SK-N-SH (cell line): Measurements from ENCODE around the gene TBC1D16. TPM values are rescaled to one million over a fixed set of nuclear protein-coding genes. Genes with fewer than 3 reads are reported as not detected.

Experiments used
- CTCF ChIA-PET: fragments of 300-600, 350-600 bp; formaldehyde crosslinking; extraction: SDS; loops from one replicate; lab custom pipeline; 2021; lab: Yijun Ruan, JAX
- POLR2A ChIA-PET: fragments of 350-600 bp; sonication (Branson Sonifier 250); formaldehyde crosslinking; extraction: SDS; loops from one replicate; lab custom pipeline; 2020; ENCODE audit warnings: antibody characterized with exemption, inconsistent platforms; lab: Yijun Ruan, JAX
- DNase-seq: peaks from one replicate; pipeline ENCODE4 v3.0.0; 2012
- H2AFZ ChIP-seq: fragments of 200-600 bp; sonication (generic); 2 replicates; pipeline ENCODE4 v1.8.1; 2016; ENCODE audit warnings: antibody characterized with exemption, mild to moderate bottlenecking, low read depth
- H3F3A ChIP-seq: fragments of 200-600 bp; sonication (generic); replicated peaks from 2 replicates; pipeline ENCODE3; 2016; ENCODE audit warnings: antibody characterized with exemption, mild to moderate bottlenecking; ENCODE audit not compliant: insufficient read depth
- H3K27ac ChIP-seq, 2 experiments: fragments of 200-500 bp in 1 of 2; fragments of 200-600 bp in 1 of 2; sonication (Bioruptor generic) in 1 of 2; sonication (generic), shearing (Covaris generic) in 1 of 2; 2 replicates each; pipeline versions ENCODE4 v1.5.1 to v1.6.1; 2014 to 2016; ENCODE audit warnings: low read depth in 2 of 2, inconsistent platforms in 1 of 2, low read length in 1 of 2, mild to moderate bottlenecking in 1 of 2, mixed read lengths in 1 of 2
- H3K27me3 ChIP-seq: fragments of 200-600 bp; sonication (generic), shearing (Covaris generic); 2 replicates; pipeline ENCODE4 v1.6.1; 2016; ENCODE audit warnings: mixed run types; ENCODE audit not compliant: insufficient read depth
- H3K36me3 ChIP-seq, 2 experiments: fragments of 200-500 bp in 1 of 2; fragments of 200-600 bp in 1 of 2; sonication (Bioruptor generic) in 1 of 2; sonication (generic) in 1 of 2; replicated peaks in 1 of 2; 2 replicates each; pipeline versions ENCODE3 to v1.5.1; 2014 to 2016; ENCODE audit warnings: low read length in 1 of 2, mild to moderate bottlenecking in 1 of 2; ENCODE audit not compliant: insufficient read depth in 2 of 2, control insufficient read depth in 1 of 2
- H3K4me1 ChIP-seq, 2 experiments: fragments of 200-500 bp in 1 of 2; fragments of 200-600 bp in 1 of 2; sonication (Bioruptor generic) in 1 of 2; sonication (generic), shearing (Covaris generic) in 1 of 2; 2 replicates each; pipeline versions ENCODE4 v1.5.1 to v1.6.1; 2014 to 2016; ENCODE audit warnings: low read depth in 1 of 2, low read length in 1 of 2, mixed run types in 1 of 2; ENCODE audit not compliant: insufficient read depth in 2 of 2, control insufficient read depth in 1 of 2
- H3K4me2 ChIP-seq: fragments of 200-600 bp; sonication (generic), shearing (Covaris generic); 2 replicates; pipeline ENCODE4 v1.6.1; 2017; ENCODE audit warnings: mixed run types
- H3K4me3 ChIP-seq, 2 experiments: fragments of 200-500 bp in 1 of 2; fragments of 200-600 bp in 1 of 2; sonication (Bioruptor generic) in 1 of 2; sonication (generic), shearing (Covaris generic) in 1 of 2; 2 replicates each; pipeline versions ENCODE4 v1.5.1 to v1.8.1; 2014 to 2016; ENCODE audit warnings: low read depth in 2 of 2, inconsistent platforms in 1 of 2, low read length in 1 of 2, mild to moderate bottlenecking in 1 of 2, mixed read lengths in 1 of 2, moderate library complexity in 1 of 2
- H3K79me2 ChIP-seq: fragments of 200-600 bp; sonication (generic); 2 replicates; pipeline ENCODE4 v1.8.1; 2017; ENCODE audit warnings: mild to moderate bottlenecking; ENCODE audit not compliant: insufficient read depth
- H3K9ac ChIP-seq: fragments of 200-600 bp; sonication (generic); 2 replicates; pipeline ENCODE4 v1.6.1; 2017; ENCODE audit warnings: mixed run types
- H3K9me2 ChIP-seq: fragments of 200-600 bp; sonication (generic); 2 replicates; pipeline ENCODE4 v1.6.1; 2017; ENCODE audit warnings: mixed run types
- H3K9me3 ChIP-seq: fragments of 200-600 bp; sonication (generic); 2 replicates; pipeline ENCODE4 v1.6.1; 2017; ENCODE audit warnings: mixed run types, mild to moderate bottlenecking, moderate library complexity
- H4K20me1 ChIP-seq: fragments of 200-600 bp; sonication (generic); 2 replicates; pipeline ENCODE4 v1.6.1; 2017; ENCODE audit warnings: mild to moderate bottlenecking, mixed run types; ENCODE audit not compliant: insufficient read depth
- CHD2 ChIP-seq: fragments of 150-350 bp; IDR thresholded peaks from 2 replicates; pipeline ENCODE4 v1.6.1; 2018; ENCODE audit warnings: low read length; ENCODE audit not compliant: partially characterized antibody
- FOXJ3 ChIP-seq: sonication (generic); formaldehyde crosslinking; IDR thresholded peaks from 2 replicates; pipeline ENCODE4 v1.5.1; 2020; ENCODE audit warnings: mild to moderate bottlenecking, missing genetic modification reagents
- JUND ChIP-seq: IDR thresholded peaks from 2 replicates; pipeline ENCODE4 v1.4.0; 2012
- MXI1 ChIP-seq: IDR thresholded peaks from 2 replicates; pipeline ENCODE4 v1.6.1; 2012; ENCODE audit warnings: mild to moderate bottlenecking, low read depth, low read length, improper control_type of control experiment
- NFIC ChIP-seq: IDR thresholded peaks from 2 replicates; pipeline ENCODE4 v1.4.0; 2012; ENCODE audit warnings: borderline replicate concordance
- POLR2AphosphoS5 ChIP-seq: IDR thresholded peaks from 2 replicates; pipeline ENCODE4 v1.6.1; 2012; ENCODE audit warnings: low read depth, low read length
- RAD21 ChIP-seq: IDR thresholded peaks from 2 replicates; pipeline ENCODE4 v1.6.1; 2012; ENCODE audit warnings: mild to moderate bottlenecking, low read length
- RCOR1 ChIP-seq: fragments of 150-350 bp; IDR thresholded peaks from 2 replicates; pipeline ENCODE4 v1.6.1; 2017; ENCODE audit warnings: antibody characterized with exemption, low read length
- SIN3A ChIP-seq: IDR thresholded peaks from 2 replicates; pipeline ENCODE4 v1.6.1; 2012; ENCODE audit warnings: low read depth, mild to moderate bottlenecking, low read length, moderate library complexity, borderline replicate concordance
- SMC3 ChIP-seq: IDR thresholded peaks from 2 replicates; pipeline ENCODE4 v1.6.1; 2012; ENCODE audit warnings: low read depth, low read length, improper control_type of control experiment
- TAF1 ChIP-seq: IDR thresholded peaks from 2 replicates; pipeline ENCODE4 v1.6.1; 2012; ENCODE audit warnings: low read depth, mild to moderate bottlenecking, low read length, moderate library complexity, borderline replicate concordance
- TCF12 ChIP-seq: IDR thresholded peaks from 2 replicates; pipeline ENCODE4 v1.4.0; 2012
- TEAD4 ChIP-seq: IDR thresholded peaks from 2 replicates; pipeline ENCODE4 v1.4.0; 2012; ENCODE audit warnings: mild to moderate bottlenecking, borderline replicate concordance; ENCODE audit not compliant: insufficient read depth
- YY1 ChIP-seq: IDR thresholded peaks from 2 replicates; pipeline ENCODE4 v1.4.0; 2012; ENCODE audit warnings: low read depth, mild to moderate bottlenecking
- WGBS: methylation state at CpG from one replicate; pipeline ENCODE4 v1.1.6; 2017; ENCODE audit warnings: low lambda C conversion rate; 5-methylcytosine and 5-hydroxymethylcytosine counted together
- polyA plus RNA-seq, 3 experiments: library from polyadenylated mRNA; depleted of rRNA; stranded (reverse); fragments of >200 nt; gene quantifications; 2 replicates each; pipeline ENCODE4 v1.2.3, GENCODE V29; 2012
- TF ChIP-seq, protein P1 (sequence below): fragments of 200-600 bp; sonication (generic); IDR thresholded peaks from 2 replicates; pipeline ENCODE4 v1.6.1; 2017; ENCODE audit warnings: antibody characterized with exemption, mild to moderate bottlenecking, moderate library complexity
- TF ChIP-seq, protein P2 (sequence below): IDR thresholded peaks from 2 replicates; pipeline ENCODE4 v1.6.1; 2012; ENCODE audit warnings: mild to moderate bottlenecking, low read depth, low read length, moderate library complexity
- TF ChIP-seq, protein P3 (sequence below): IDR thresholded peaks from 2 replicates; pipeline ENCODE4 v1.4.0; 2012; ENCODE audit warnings: low read depth

The TBC1D16 gene
- polyA plus RNA-seq, 1 of the 3 experiments (the other 2 are of a cell fraction), result 14.5 TPM

DNA sequence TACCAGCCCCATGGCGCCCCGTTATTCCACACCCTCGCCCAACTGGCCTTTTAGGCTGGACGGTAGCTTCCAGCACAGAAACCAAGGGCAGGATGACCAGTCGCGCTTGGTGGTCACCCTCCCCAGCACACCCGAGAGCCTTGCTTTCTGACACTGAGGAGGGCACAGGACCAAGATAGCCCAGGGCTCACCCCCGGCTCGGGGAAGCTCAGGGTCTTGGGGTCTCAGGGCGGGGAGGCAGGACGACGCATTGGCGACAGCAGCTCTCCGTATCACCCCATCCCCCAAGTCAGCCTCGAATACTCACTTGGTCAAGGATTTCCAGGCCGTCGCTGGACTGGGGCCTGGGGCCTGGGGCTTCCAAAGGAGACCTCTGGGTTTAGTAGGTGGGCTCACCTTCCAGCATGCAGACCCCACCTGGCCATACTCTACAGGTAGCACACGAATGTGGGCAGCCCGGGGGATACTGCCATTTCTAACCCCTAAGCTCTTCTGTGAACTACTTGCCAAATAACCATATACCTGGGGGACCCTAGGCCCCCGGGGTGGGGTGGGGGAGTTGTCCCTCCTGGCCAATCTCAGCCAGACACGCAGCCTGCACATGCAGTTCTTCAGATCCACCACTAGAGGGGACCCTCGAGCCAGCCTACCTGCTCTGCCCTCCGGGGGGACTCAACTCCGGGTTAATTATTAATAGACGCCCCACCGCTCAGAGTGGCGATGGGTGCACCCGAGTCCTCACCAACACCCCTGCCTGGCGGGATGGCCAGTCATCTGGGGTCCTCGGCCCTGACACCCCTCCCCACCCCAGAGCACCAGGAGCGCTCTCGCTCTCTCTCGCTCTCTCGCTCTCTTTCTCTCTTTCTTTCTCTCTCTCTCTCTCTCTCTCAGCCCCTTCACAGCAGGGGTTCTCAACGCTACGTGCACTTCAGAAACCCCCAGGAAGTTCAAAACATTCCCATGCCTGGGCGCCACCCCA lies 30.0 kb downstream of the TBC1D16 start:
- no peaks in the 10 kb centered on the region for H3K27me3 ChIP-seq
- H3K4me1 ChIP-seq, result peaks cover 0 to 5% of the 10 kb centered on the region in 2 experiments; a peak in 1 of 4 replicates
- peaks cover 8 to 18% of the 10 kb centered on the region in 2 experiments for H3K36me3 ChIP-seq
- H4K20me1 ChIP-seq, result peaks cover 35% of the 10 kb centered on the region
- WGBS, result 54% methylated on average over 37 of the region's 37 CpGs
- TF ChIP-seq, protein P1, sequence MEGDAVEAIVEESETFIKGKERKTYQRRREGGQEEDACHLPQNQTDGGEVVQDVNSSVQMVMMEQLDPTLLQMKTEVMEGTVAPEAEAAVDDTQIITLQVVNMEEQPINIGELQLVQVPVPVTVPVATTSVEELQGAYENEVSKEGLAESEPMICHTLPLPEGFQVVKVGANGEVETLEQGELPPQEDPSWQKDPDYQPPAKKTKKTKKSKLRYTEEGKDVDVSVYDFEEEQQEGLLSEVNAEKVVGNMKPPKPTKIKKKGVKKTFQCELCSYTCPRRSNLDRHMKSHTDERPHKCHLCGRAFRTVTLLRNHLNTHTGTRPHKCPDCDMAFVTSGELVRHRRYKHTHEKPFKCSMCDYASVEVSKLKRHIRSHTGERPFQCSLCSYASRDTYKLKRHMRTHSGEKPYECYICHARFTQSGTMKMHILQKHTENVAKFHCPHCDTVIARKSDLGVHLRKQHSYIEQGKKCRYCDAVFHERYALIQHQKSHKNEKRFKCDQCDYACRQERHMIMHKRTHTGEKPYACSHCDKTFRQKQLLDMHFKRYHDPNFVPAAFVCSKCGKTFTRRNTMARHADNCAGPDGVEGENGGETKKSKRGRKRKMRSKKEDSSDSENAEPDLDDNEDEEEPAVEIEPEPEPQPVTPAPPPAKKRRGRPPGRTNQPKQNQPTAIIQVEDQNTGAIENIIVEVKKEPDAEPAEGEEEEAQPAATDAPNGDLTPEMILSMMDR, result peak; percentile 97
- TF ChIP-seq RAD21, result peak; percentile 75
- no peak for TF ChIP-seq POLR2AphosphoS5
- no peak for TF ChIP-seq TCF12
- peak; percentile 34 for TF ChIP-seq CHD2
- TF ChIP-seq SMC3, result peak; percentile 42; the same call in 1 of the 2 replicates
- TF ChIP-seq TAF1, result no peak
- TF ChIP-seq, all 33 proteins: peak for 4
- Histone ChIP-seq H3K27ac (no peak overlapping the region), H3F3A (no peaks in the 10 kb centered on the region), H3K9me3 (no peaks in the 10 kb centered on the region), H3K9ac (no peak overlapping the region), H3K9me2 (no peaks in the 10 kb centered on the region), H2AFZ (no peak overlapping the region), H3K79me2 (peaks cover 11% of the 10 kb centered on the region; the same call in 1 of the 2 replicates), H3K4me3 (no peak overlapping the region), H3K4me2 (no peak overlapping the region)
- peak; percentile 96 for DNase-seq
- ChIA-PET POLR2A (no interaction called here), CTCF (interaction anchor here (0.6 to 12.1 kb wide), 64 partner anchors 7 to 940 kb away, joined by 3 to 209 read pairs (median 4); partner anchors contain the start of genes CBX4, ENDOV and GAA)

DNA sequence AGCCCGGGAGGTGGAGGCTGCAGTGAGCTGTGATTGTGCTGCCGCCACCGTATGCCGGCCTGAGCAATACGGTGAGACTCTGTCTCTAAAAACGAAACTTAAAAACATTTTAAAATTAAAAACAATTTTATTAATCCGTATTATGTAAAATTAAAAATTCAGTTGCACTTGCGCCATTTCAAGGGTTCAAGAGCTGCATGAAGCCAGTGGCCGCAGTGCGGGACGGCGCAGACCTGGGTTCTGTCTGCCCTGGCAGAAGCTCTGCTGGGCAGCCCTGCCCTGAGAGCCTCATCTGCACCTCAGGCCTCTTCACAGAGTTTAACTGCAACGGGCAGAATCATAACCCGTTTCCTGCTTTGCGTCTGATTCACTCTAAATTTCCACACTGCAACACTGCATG lies 31.7 kb downstream of the TBC1D16 start:
- WGBS, result 95% methylated on average over 15 of the region's 15 CpGs
- Histone ChIP-seq H3K27ac (no peak overlapping the region), H3K9me2 (no peaks in the 10 kb centered on the region), H3K9me3 (no peaks in the 10 kb centered on the region), H4K20me1 (peaks cover 32% of the 10 kb centered on the region), H3K9ac (no peak overlapping the region), H3K4me1 (peaks cover 0 to 5% of the 10 kb centered on the region in 2 experiments; a peak in 1 of 4 replicates), H3K36me3 (peaks cover 6 to 8% of the 10 kb centered on the region in 2 experiments), H3K4me2 (no peak overlapping the region), H3K79me2 (peaks cover 11% of the 10 kb centered on the region; the same call in 1 of the 2 replicates), H3F3A (no peaks in the 10 kb centered on the region), H3K27me3 (no peaks in the 10 kb centered on the region), H3K4me3 (no peak overlapping the region), H2AFZ (no peak overlapping the region)
- POLR2A ChIA-PET, result no interaction called here
- no peak for DNase-seq
- CTCF ChIA-PET, result interaction anchor here (1.4 to 12.1 kb wide), 11 partner anchors 14 to 296 kb away, joined by 3 to 209 read pairs (median 12); partner anchors contain the start of gene CBX4
- TF ChIP-seq YY1 (no peak), RCOR1 (no peak), TAF1 (no peak), NFIC (no peak), CHD2 (no peak), MXI1 (no peak), JUND (no peak), SIN3A (no peak), FOXJ3 (CRISPR knock-in tag) (no peak), TEAD4 (no peak)
- TF ChIP-seq, protein P2, sequence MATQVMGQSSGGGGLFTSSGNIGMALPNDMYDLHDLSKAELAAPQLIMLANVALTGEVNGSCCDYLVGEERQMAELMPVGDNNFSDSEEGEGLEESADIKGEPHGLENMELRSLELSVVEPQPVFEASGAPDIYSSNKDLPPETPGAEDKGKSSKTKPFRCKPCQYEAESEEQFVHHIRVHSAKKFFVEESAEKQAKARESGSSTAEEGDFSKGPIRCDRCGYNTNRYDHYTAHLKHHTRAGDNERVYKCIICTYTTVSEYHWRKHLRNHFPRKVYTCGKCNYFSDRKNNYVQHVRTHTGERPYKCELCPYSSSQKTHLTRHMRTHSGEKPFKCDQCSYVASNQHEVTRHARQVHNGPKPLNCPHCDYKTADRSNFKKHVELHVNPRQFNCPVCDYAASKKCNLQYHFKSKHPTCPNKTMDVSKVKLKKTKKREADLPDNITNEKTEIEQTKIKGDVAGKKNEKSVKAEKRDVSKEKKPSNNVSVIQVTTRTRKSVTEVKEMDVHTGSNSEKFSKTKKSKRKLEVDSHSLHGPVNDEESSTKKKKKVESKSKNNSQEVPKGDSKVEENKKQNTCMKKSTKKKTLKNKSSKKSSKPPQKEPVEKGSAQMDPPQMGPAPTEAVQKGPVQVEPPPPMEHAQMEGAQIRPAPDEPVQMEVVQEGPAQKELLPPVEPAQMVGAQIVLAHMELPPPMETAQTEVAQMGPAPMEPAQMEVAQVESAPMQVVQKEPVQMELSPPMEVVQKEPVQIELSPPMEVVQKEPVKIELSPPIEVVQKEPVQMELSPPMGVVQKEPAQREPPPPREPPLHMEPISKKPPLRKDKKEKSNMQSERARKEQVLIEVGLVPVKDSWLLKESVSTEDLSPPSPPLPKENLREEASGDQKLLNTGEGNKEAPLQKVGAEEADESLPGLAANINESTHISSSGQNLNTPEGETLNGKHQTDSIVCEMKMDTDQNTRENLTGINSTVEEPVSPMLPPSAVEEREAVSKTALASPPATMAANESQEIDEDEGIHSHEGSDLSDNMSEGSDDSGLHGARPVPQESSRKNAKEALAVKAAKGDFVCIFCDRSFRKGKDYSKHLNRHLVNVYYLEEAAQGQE, result no peak
- TF ChIP-seq, protein P3, sequence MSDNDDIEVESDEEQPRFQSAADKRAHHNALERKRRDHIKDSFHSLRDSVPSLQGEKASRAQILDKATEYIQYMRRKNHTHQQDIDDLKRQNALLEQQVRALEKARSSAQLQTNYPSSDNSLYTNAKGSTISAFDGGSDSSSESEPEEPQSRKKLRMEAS, result no peak
- TF ChIP-seq, protein P1, result no peak
